Skeletal muscle satellite cell (primary cell): ENCODE data around the gene RPS6KB2.

Source experiments
- H3K27me3 ChIP-seq: 2 replicates; pipeline ENCODE4 v1.7.0; 2013; ENCODE audit warnings: low read length; ENCODE audit not compliant: control insufficient read depth, insufficient read depth
- H3K36me3 ChIP-seq: 2 replicates; pipeline ENCODE4 v1.7.0; 2013; ENCODE audit warnings: mild to moderate bottlenecking, control low read depth, low read length; ENCODE audit not compliant: insufficient read depth
- H3K4me1 ChIP-seq: 2 replicates; pipeline ENCODE4 v1.7.0; 2013; ENCODE audit warnings: low read length; ENCODE audit not compliant: control insufficient read depth, insufficient read depth
- H3K4me2 ChIP-seq: 2 replicates; pipeline ENCODE4 v1.7.0; 2013; ENCODE audit warnings: mild to moderate bottlenecking, low read length
- H3K4me3 ChIP-seq: 2 replicates; pipeline ENCODE4 v1.7.0; 2013; ENCODE audit warnings: low read length
- H3K9ac ChIP-seq: 2 replicates; pipeline ENCODE4 v1.7.0; 2013; ENCODE audit warnings: mild to moderate bottlenecking, low read depth, low read length, moderate library complexity
- H3K9me3 ChIP-seq: replicated peaks from 2 replicates; pipeline ENCODE4 v1.7.0; 2013; ENCODE audit warnings: mild to moderate bottlenecking, control low read depth, low read length

Gene RPS6KB2

GRCh38 chr11:67436459-67437081 is 8.3 kb downstream of the RPS6KB2 start:
- H3K4me2 ChIP-seq, result no peak overlapping the region
- peaks cover 64% of the 10 kb centered on the region for H3K36me3 ChIP-seq
- no peaks in the 10 kb centered on the region for H3K9me3 ChIP-seq
- no peak overlapping the region for H3K4me3 ChIP-seq
- no peak overlapping the region for H3K9ac ChIP-seq
- H3K4me1 ChIP-seq, result peaks cover 18% of the 10 kb centered on the region
- no peaks in the 10 kb centered on the region for H3K27me3 ChIP-seq

- Histone ChIP-seq H3K27me3 (no peaks in the 10 kb centered on the region), H3K36me3 (peaks cover 63% of the 10 kb centered on the region), H3K4me1 (peaks cover 23% of the 10 kb centered on the region), H3K9me3 (no peaks in the 10 kb centered on the region), H3K4me2 (no peak within 1 kb of the TSS), H3K4me3 (no peak within 1 kb of the TSS), H3K9ac (no peak within 1 kb of the TSS)
These were observed 9.0 kb downstream of the RPS6KB2 start, which contains the start of gene PTPRCAP for GRCh38 chr11:67437082-67437808. PTPRCAP (minus strand) TSS chr11:67437682; CDS start chr11:67437619, 63 bp downstream.

- no peaks in the 10 kb centered on the region for H3K9me3 ChIP-seq
- no peak overlapping the region for H3K4me2 ChIP-seq
- no peak overlapping the region for H3K4me3 ChIP-seq
- peaks cover 28% of the 10 kb centered on the region for H3K4me1 ChIP-seq
- H3K36me3 ChIP-seq, result peaks cover 63% of the 10 kb centered on the region
- H3K27me3 ChIP-seq, result no peaks in the 10 kb centered on the region
- H3K9ac ChIP-seq, result no peak overlapping the region
These were observed 9.5 kb downstream of the RPS6KB2 start for GRCh38 chr11:67437809-67438157.

GRCh38 chr11:67438158-67438902 is 10.0 kb downstream of the RPS6KB2 start:
- Histone ChIP-seq H3K4me3 (no peak overlapping the region), H3K36me3 (peaks cover 57% of the 10 kb centered on the region), H3K9ac (no peak overlapping the region), H3K4me2 (no peak overlapping the region), H3K9me3 (no peaks in the 10 kb centered on the region), H3K27me3 (no peaks in the 10 kb centered on the region), H3K4me1 (peaks cover 30% of the 10 kb centered on the region)

GRCh38 chr11:67439321-67440228 is 11.3 kb downstream of the RPS6KB2 start:
- H3K36me3 ChIP-seq, result peaks cover 45% of the 10 kb centered on the region
- H3K9ac ChIP-seq, result peak overlapping the region; percentile 16
- H3K4me2 ChIP-seq, result peak overlapping the region; percentile 16

GRCh38 chr11:67440229-67441097 is 12.2 kb downstream of the RPS6KB2 start:
- Histone ChIP-seq H3K9me3 (no peaks in the 10 kb centered on the region), H3K4me1 (peaks cover 26% of the 10 kb centered on the region), H3K27me3 (no peaks in the 10 kb centered on the region), H3K4me3 (no peak overlapping the region), H3K9ac (peak overlapping the region; percentile 16), H3K4me2 (no peak overlapping the region), H3K36me3 (peaks cover 37% of the 10 kb centered on the region)

More at GRCh38 chr11:67439321-67440228, 11.3 kb downstream of the RPS6KB2 start:
- Histone ChIP-seq H3K4me1 (peaks cover 30% of the 10 kb centered on the region), H3K27me3 (no peaks in the 10 kb centered on the region), H3K4me3 (no peak overlapping the region), H3K9me3 (no peaks in the 10 kb centered on the region)

- Histone ChIP-seq H3K9me3 (no peaks in the 10 kb centered on the region), H3K9ac (no peak overlapping the region), H3K4me2 (no peak overlapping the region), H3K27me3 (no peaks in the 10 kb centered on the region), H3K4me3 (no peak overlapping the region), H3K4me1 (peaks cover 25% of the 10 kb centered on the region), H3K36me3 (peaks cover 32% of the 10 kb centered on the region)
These were observed 12.8 kb downstream of the RPS6KB2 start for GRCh38 chr11:67441098-67441563.

- Histone ChIP-seq H3K9ac (no peak overlapping the region), H3K4me1 (peaks cover 25% of the 10 kb centered on the region), H3K27me3 (no peaks in the 10 kb centered on the region), H3K36me3 (peaks cover 32% of the 10 kb centered on the region), H3K4me2 (peak overlapping the region; percentile 99), H3K4me3 (peak overlapping the region; percentile 96), H3K9me3 (no peaks in the 10 kb centered on the region)
These were observed 13.5 kb downstream of the RPS6KB2 start for GRCh38 chr11:67441731-67442351.

- peak overlapping the region; percentile 99 for H3K4me2 ChIP-seq
- no peaks in the 10 kb centered on the region for H3K9me3 ChIP-seq
- peaks cover 25% of the 10 kb centered on the region for H3K4me1 ChIP-seq
- peak overlapping the region; percentile 96 for H3K4me3 ChIP-seq
- H3K36me3 ChIP-seq, result peaks cover 25% of the 10 kb centered on the region
- H3K9ac ChIP-seq, result peak overlapping the region; percentile 90
- H3K27me3 ChIP-seq, result no peaks in the 10 kb centered on the region
These were observed 14.5 kb downstream of the RPS6KB2 start for GRCh38 chr11:67442504-67443404.
